NCI-H128 (cell line): ENCODE data around the gene ARHGEF3.

Source experiments
- DNase-seq: peaks from one replicate; lab custom pipeline; 2025; ENCODE audit not compliant: unreplicated experiment; lab: John Stamatoyannopoulos, UW

ARHGEF3 gene

DNA sequence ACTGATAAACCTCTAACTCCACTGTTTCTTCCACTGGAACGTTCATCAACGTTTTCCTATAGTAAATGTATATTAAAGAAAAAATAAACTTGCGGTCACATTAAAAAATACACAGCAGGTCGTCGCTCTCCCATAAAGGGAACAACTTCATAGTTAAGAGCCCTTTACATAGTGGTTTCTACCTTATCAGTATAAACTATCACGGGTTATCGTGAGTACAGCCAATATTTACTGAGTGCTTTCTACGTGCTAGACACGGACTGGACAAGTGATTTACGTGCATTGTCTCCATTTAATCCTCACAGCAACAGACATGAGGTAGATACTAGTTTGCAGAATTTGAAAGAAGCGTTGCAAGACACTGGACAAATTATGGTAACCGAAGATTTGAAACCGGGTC lies 117.7 kb downstream of the ARHGEF3 start:
- no peak for DNase-seq

GRCh38 chr3:56683122-56683817 lies 118.5 kb downstream of the ARHGEF3 start, which contains the start of gene TASOR:
TSS of gene TASOR (minus strand) at chr3:56683265. CDS start at chr3:56683006, 259 bp downstream.
- DNase-seq = peak; percentile 22

DNA sequence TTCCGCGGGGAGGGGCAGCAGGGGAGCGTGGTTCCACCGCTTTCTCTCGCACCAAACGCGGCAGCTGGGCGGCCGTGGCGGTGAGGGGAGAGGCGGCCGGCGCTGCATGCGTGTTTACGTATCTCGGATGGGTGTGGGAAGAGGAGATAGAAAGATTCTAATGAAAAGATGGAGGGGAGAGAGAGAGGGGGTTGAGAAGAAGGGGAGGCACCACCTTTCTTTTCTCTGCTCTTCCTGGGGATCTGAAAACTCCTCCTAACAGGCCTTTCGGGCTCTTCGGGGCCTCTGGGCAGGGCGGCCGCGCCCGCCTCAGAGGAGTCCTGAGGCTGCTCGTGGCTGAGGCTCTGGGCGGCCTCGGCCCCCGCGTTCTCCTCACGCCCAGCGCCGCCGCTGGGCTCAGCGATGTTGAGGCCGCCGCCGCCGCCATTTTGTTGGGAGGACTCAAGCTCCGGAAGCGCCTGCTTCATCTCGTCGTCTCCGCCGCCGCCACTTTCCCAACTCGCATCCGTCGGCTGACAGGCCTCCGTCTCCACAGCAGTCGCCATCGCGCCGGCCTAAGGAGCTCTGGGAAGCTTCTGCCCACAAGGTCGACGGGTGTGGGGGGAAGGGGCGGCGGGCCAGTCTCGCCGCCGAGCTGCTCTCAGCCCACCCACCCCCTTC lies 119.2 kb downstream of the ARHGEF3 start:
- peak; percentile 12 for DNase-seq

GRCh38 chr3:56681984-56682461 lies 119.7 kb downstream of the ARHGEF3 start:
- no peak for DNase-seq

GRCh38 chr3:56680054-56680580 lies 121.6 kb downstream of the ARHGEF3 start:
- DNase-seq = no peak
